DND-41 (cell line): ENCODE measurements around the gene GSG1L.
"Not testable (repeated sequence)": the region's sequence is repeated elsewhere in the genome, so short reads cannot be mapped to it uniquely, and the experiment has no call there.

Source experiments
- ATAC-seq: fragments of 200-7000 bp; cut with Tn5 transposase; 3 replicates; pipeline ENCODE4 v1.9.1; 2021; ENCODE audit warnings: low read depth; ENCODE audit not compliant: insufficient read depth
- DNase-seq: peaks from one replicate; pipeline ENCODE4 v3.0.0-alpha.2; 2020
- H2AFZ ChIP-seq: 2 replicates; pipeline ENCODE4 v1.6.0; 2012; ENCODE audit warnings: low read depth, low read length
- H3K27ac ChIP-seq: 2 replicates; pipeline ENCODE4 v1.5.1; 2012; ENCODE audit warnings: low read length, inconsistent platforms
- H3K27me3 ChIP-seq: fragments of 200-600 bp; sonication (generic); 2 replicates; pipeline ENCODE4 v1.6.0; 2012; ENCODE audit warnings: low read length, mild to moderate bottlenecking, inconsistent platforms; ENCODE audit not compliant: insufficient read depth, poor library complexity
- H3K36me3 ChIP-seq: 2 replicates; pipeline ENCODE4 v1.5.1; 2012; ENCODE audit warnings: low read length, inconsistent platforms; ENCODE audit not compliant: insufficient read depth
- H3K4me1 ChIP-seq: 2 replicates; pipeline ENCODE4 v1.5.1; 2012; ENCODE audit warnings: mild to moderate bottlenecking, low read length; ENCODE audit not compliant: insufficient read depth
- H3K4me2 ChIP-seq: 2 replicates; pipeline ENCODE4 v1.6.0; 2012; ENCODE audit warnings: mild to moderate bottlenecking, moderate library complexity, low read length, inconsistent platforms; ENCODE audit not compliant: insufficient read depth
- H3K4me3 ChIP-seq, 2 experiments: fragments of 200-600 bp in 1 of 2; shearing (Covaris generic) in 1 of 2; 2 replicates each; pipeline ENCODE4 v1.5.1; 2012 to 2016; ENCODE audit warnings: inconsistent platforms in 2 of 2, low read length in 2 of 2, mild to moderate bottlenecking in 2 of 2, low read depth in 1 of 2, moderate library complexity in 1 of 2
- H3K79me2 ChIP-seq: 2 replicates; pipeline ENCODE4 v1.6.0; 2012; ENCODE audit warnings: low read length, inconsistent platforms; ENCODE audit not compliant: insufficient read depth
- H3K9ac ChIP-seq: 2 replicates; pipeline ENCODE4 v1.6.0; 2012; ENCODE audit warnings: low read depth, mild to moderate bottlenecking, inconsistent platforms, low read length, moderate library complexity
- H3K9me3 ChIP-seq: 2 replicates; pipeline ENCODE4 v1.5.1; 2012; ENCODE audit warnings: low read length, moderate library complexity, mild to moderate bottlenecking, inconsistent platforms; ENCODE audit not compliant: insufficient read depth, severe bottlenecking
- H4K20me1 ChIP-seq: 2 replicates; pipeline ENCODE4 v1.6.0; 2012; ENCODE audit warnings: low read length; ENCODE audit not compliant: insufficient read depth
- CTCF ChIP-seq: IDR thresholded peaks from 2 replicates; pipeline ENCODE4 v1.5.1; 2012; ENCODE audit warnings: borderline replicate concordance, low read length, moderate library complexity, mild to moderate bottlenecking; ENCODE audit not compliant: poor library complexity, severe bottlenecking; ENCODE audit errors: extremely low read depth
- EZH2 ChIP-seq: IDR thresholded peaks from 3 replicates; pipeline ENCODE4 v1.6.1; 2012; ENCODE audit warnings: borderline replicate concordance, low read depth, mild to moderate bottlenecking, moderate library complexity, low read length, inconsistent platforms; ENCODE audit not compliant: severe bottlenecking

Gene GSG1L

GRCh38 chr16:27982184-27982583 lies 81.3 kb downstream of the GSG1L start:
- no peak for ATAC-seq
- Histone ChIP-seq H2AFZ (no peak overlapping the region), H3K9ac (no peak overlapping the region), H3K36me3 (no peaks in the 10 kb centered on the region), H3K9me3 (no peaks in the 10 kb centered on the region), H3K4me3 (no peak overlapping the region), H4K20me1 (no peaks in the 10 kb centered on the region), H3K4me1 (no peaks in the 10 kb centered on the region), H3K79me2 (no peaks in the 10 kb centered on the region), H3K4me2 (no peak overlapping the region), H3K27me3 (no peaks in the 10 kb centered on the region), H3K27ac (no peak overlapping the region)
- TF ChIP-seq EZH2 = no peak
- TF ChIP-seq CTCF = no peak
- DNase-seq = peak; percentile 18

- H2AFZ ChIP-seq = no peak overlapping the region
- H3K4me3 ChIP-seq = no peak overlapping the region
- ATAC-seq (no peak), DNase-seq (no peak)
- no peaks in the 10 kb centered on the region for H3K36me3 ChIP-seq
- H4K20me1 ChIP-seq = no peaks in the 10 kb centered on the region
- H3K27me3 ChIP-seq = no peaks in the 10 kb centered on the region
- H3K79me2 ChIP-seq = no peaks in the 10 kb centered on the region
- H3K27ac ChIP-seq = no peak overlapping the region
- H3K9ac ChIP-seq = no peak overlapping the region
- H3K4me1 ChIP-seq = no peaks in the 10 kb centered on the region
- no peaks in the 10 kb centered on the region for H3K9me3 ChIP-seq
- H3K4me2 ChIP-seq = no peak overlapping the region
- TF ChIP-seq EZH2 (no peak), CTCF (no peak)
Measured at GRCh38 chr16:27980919-27981700, 82.4 kb downstream of the GSG1L start.

GRCh38 chr16:27980076-27980775 lies 83.3 kb downstream of the GSG1L start:
- TF ChIP-seq EZH2 = no peak
- TF ChIP-seq CTCF = no peak
- Histone ChIP-seq H3K4me3 (no peak overlapping the region), H3K27me3 (no peaks in the 10 kb centered on the region), H2AFZ (no peak overlapping the region), H4K20me1 (no peaks in the 10 kb centered on the region), H3K79me2 (no peaks in the 10 kb centered on the region), H3K4me1 (no peaks in the 10 kb centered on the region), H3K9ac (no peak overlapping the region), H3K36me3 (no peaks in the 10 kb centered on the region), H3K27ac (no peak overlapping the region), H3K9me3 (no peaks in the 10 kb centered on the region), H3K4me2 (no peak overlapping the region)
- no peak for ATAC-seq
- no peak for DNase-seq

- ATAC-seq, H3K9ac ChIP-seq, H3K27ac ChIP-seq: not testable (repeated sequence)
Measured at GRCh38 chr16:27979668-27980067, 83.8 kb downstream of the GSG1L start.

More at GRCh38 chr16:27979668-27980067, 83.8 kb downstream of the GSG1L start:
- not testable (repeated sequence) for H3K9me3 ChIP-seq, H3K36me3 ChIP-seq, H4K20me1 ChIP-seq, H3K79me2 ChIP-seq, H3K27me3 ChIP-seq, H2AFZ ChIP-seq, H3K4me2 ChIP-seq, H3K4me3 ChIP-seq, DNase-seq, H3K4me1 ChIP-seq
